ENCODE data around the gene MSRB3.
"Not testable (repeated sequence)": the region's sequence is repeated elsewhere in the genome, so short reads cannot be mapped to it uniquely, and the experiment has no call there.

Gene MSRB3

GRCh38 chr12:65460063-65460462, 181.6 kb downstream of the MSRB3 start:
- no peak for DNase-seq

- DNase-seq = no peak
Measured at GRCh38 chr12:65461017-65461416, 182.5 kb downstream of the MSRB3 start.

- DNase-seq = no peak
Measured at GRCh38 chr12:65462484-65462883, 184.0 kb downstream of the MSRB3 start.

- no peak for DNase-seq
Measured at GRCh38 chr12:65463082-65463481, 184.6 kb downstream of the MSRB3 start.

GRCh38 chr12:65463611-65464010, 185.1 kb downstream of the MSRB3 start:
- DNase-seq = no peak

GRCh38 chr12:65464930-65465329, 186.4 kb downstream of the MSRB3 start:
- no peak for DNase-seq

- no peak for DNase-seq
Measured at GRCh38 chr12:65465766-65466547, 187.5 kb downstream of the MSRB3 start.

- no peak for DNase-seq
Measured at GRCh38 chr12:65466911-65467310, 188.4 kb downstream of the MSRB3 start.

- DNase-seq = no peak
Measured at GRCh38 chr12:65470256-65470655, 191.8 kb downstream of the MSRB3 start.

- no peak for DNase-seq
Measured at GRCh38 chr12:65472079-65472478, 193.6 kb downstream of the MSRB3 start.

GRCh38 chr12:65474831-65475230, 196.3 kb downstream of the MSRB3 start:
- no peak for DNase-seq

GRCh38 chr12:65477721-65478120, 199.2 kb downstream of the MSRB3 start:
- no peak for DNase-seq

- not testable (repeated sequence) for DNase-seq
Measured at GRCh38 chr12:65483891-65484516, 205.5 kb downstream of the MSRB3 start.

- DNase-seq = no peak
Measured at GRCh38 chr12:65488197-65488596, 209.7 kb downstream of the MSRB3 start.

- DNase-seq = no peak
Measured at GRCh38 chr12:65490250-65490649, 211.8 kb downstream of the MSRB3 start.

- DNase-seq = no peak
Measured at GRCh38 chr12:65492998-65493912, 214.8 kb downstream of the MSRB3 start.

GRCh38 chr12:65493913-65494245, 215.4 kb downstream of the MSRB3 start:
- no peak for DNase-seq

GRCh38 chr12:65494537-65494936, 216.1 kb downstream of the MSRB3 start:
- no peak for DNase-seq

- no peak for DNase-seq
Measured at GRCh38 chr12:65495233-65495632, 216.8 kb downstream of the MSRB3 start.

GRCh38 chr12:65496617-65497016, 218.1 kb downstream of the MSRB3 start:
- DNase-seq = no peak

GRCh38 chr12:65497660-65498059, 219.2 kb downstream of the MSRB3 start:
- DNase-seq = no peak

GRCh38 chr12:65499167-65499566, 220.7 kb downstream of the MSRB3 start:
- no peak for DNase-seq

GRCh38 chr12:65500091-65500900, 221.8 kb downstream of the MSRB3 start:
- no peak for DNase-seq

Measured in NCI-H2171 (cell line).